ENCODE measurements around the gene CHRNB2.

Gene CHRNB2

DNA sequence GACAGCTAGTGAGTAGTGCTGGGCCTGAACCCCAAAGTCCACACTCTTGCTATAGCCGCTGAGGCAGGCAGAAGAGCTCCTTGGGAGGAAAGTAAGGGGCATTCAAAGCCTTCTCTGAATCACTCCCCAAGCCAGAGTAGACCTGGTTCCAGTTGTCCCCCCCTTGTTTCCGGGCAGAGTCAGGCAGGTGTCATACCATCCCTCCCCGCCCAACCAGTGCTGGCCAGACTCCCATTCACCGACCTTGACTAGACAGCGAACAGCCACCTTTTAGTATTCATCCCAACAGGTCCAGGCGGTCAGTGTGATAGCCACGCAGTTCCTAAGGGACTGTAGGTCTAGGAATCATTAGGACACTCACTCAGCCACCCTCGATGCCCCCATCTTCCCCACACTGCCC, 11.8 kb downstream of the CHRNB2 start:
- DNase-seq (ENCODE audit: low spot score), result no peak

DNA sequence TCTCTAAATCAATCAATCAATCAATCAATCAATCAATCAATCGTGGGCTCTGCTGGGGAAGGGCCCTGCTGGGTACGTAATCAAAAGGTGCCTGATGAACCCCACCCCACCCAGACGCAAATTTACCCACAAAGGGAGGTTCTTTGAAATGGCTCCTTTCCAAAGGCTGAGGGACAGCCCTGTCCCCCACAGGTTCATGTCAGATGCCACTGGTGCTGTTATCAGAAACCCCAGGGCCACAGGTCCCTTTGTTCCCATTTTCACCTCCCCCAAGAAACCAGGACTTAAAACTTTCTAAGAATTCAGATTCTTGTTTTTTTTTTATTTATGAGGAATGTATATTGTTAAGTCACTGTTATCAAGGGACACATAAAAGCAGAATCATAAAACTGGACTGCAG, 14.2 kb downstream of the CHRNB2 start:
- no peak for DNase-seq (ENCODE audit: low spot score)

GRCh38 chr1:154582885-154583284, 15.3 kb downstream of the CHRNB2 start:
- DNase-seq (ENCODE audit: low spot score), result no peak

DNA sequence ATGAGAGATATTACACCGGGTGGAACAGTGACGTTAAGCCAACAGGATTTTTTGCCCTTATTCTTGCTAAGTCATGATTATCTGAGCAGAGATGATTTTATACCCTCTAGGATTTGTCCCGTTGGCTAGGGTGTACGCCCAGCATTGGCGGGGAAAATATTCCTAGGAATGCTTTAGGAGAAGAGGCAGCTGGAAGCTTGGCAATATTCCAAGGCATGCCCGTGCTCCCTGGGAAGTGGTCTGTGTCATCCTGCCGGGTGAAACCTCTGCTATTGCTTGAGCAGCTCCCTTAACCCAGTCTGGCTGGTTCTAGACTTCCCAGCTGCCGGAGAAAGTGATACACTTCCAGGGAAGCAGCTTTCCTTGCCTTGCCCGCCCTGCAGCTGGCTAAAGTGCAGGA, 16.2 kb downstream of the CHRNB2 start:
- DNase-seq (ENCODE audit: low spot score), result no peak

DNA sequence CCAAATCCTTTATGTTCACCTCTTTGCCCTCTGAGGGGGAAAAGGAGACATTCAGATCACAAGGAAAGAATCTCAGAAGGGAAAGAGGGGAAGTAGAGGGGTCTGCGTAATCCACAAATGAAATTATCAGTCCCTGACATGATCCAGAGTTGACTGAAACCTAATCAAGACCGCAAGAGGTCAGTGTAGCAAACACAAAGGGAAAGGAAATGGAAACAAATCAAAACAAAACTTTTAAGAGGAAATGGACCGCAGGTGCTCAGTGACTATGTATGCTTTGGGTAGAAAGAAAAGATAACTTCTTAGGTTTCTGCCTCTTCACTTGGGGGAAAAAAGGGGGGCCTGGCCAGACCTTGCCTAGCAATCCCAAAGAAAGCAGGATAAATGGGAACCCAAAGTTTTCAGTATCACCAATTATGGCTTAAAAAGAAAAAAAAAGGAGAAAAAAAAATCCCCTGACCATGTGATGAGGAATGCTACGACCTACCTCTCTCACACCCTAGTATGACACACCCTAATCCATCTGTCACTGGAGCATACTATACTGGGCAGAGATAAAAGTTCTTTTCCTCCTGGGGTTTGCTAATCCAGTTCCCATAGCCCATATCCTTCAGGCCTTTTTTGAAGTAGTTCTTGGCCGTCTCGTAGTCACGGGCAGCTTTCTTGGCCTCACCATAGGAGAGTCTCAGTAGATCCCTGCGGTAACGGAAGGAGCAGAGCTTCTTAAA, 16.9 kb downstream of the CHRNB2 start:
- no peak for DNase-seq (ENCODE audit: low spot score)

DNA sequence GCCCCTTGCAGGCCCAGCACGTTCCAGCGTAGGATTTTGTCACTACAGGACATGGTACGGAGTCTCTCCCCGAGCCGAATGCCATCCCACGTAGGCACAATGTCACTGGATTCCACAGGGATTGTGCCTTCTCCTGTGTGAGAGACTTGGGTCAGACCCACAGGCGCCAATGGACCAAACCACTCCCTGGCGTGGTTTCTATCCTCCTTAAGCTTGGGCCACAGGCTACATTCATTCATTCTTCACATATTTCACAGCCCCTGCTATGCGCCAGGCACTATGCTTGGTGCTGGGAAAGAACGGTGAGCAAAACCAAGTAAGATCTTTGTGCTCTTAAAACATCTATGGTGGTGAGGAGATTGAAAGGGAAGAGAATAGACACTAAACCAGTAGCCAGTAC, 18.7 kb downstream of the CHRNB2 start:
- DNase-seq (ENCODE audit: low spot score), result no peak

GRCh38 chr1:154586641-154587040, 19.1 kb downstream of the CHRNB2 start:
- no peak for DNase-seq (ENCODE audit: low spot score)

GRCh38 chr1:154589780-154590179, 22.2 kb downstream of the CHRNB2 start:
- no peak for DNase-seq (ENCODE audit: low spot score)

- DNase-seq (ENCODE audit: low spot score), result no peak
Measured at GRCh38 chr1:154590756-154591155, 23.2 kb downstream of the CHRNB2 start.

GRCh38 chr1:154591206-154591605, 23.6 kb downstream of the CHRNB2 start:
- DNase-seq (ENCODE audit: low spot score), result no peak

DNA sequence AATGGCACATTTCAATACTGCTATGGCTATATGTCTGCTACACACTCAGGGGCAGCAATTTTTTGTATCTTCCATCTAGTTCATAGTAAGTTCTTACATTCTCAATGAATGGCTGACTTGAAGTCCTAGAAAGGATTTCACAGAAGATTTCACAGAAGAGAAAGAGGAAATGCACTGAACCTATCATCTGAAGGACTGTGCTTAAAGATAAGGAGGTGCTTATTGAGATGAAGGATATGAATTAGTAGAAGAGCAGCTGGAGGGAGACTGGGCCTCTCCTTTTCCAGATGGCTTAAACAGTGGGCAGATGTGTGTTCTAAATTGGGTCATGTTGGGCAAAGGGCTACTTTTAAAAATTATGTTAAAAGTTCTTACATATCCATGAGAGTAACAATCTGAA, 25.8 kb downstream of the CHRNB2 start:
- no peak for DNase-seq (ENCODE audit: low spot score)

DNA sequence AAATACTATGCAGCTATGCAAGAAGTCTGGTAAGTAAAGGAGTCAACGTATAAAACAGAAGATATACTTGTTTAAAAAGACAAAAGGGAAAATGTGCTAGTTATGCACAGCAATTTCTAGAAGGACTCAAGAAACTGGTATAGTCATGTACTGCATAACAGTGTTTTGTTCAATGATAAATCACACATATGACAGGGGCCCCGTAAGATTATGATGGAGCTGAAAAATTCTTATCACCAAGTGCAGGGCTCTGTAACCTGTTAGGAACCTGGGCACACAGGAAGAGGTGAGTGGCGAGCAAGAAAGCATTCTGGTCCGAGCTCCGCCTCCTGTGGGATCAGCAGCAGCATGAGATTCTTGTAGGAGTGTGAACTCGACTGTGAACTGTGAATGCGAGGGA, 27.2 kb downstream of the CHRNB2 start:
- DNase-seq (ENCODE audit: low spot score), result no peak

GRCh38 chr1:154595621-154596020, 28.0 kb downstream of the CHRNB2 start:
- DNase-seq (ENCODE audit: low spot score), result no peak

- DNase-seq (ENCODE audit: low spot score), result no peak
Measured at GRCh38 chr1:154598871-154599635, 31.5 kb downstream of the CHRNB2 start.

- no peak for DNase-seq (ENCODE audit: low spot score)
Measured at GRCh38 chr1:154599658-154600057, 32.1 kb downstream of the CHRNB2 start.

DNA sequence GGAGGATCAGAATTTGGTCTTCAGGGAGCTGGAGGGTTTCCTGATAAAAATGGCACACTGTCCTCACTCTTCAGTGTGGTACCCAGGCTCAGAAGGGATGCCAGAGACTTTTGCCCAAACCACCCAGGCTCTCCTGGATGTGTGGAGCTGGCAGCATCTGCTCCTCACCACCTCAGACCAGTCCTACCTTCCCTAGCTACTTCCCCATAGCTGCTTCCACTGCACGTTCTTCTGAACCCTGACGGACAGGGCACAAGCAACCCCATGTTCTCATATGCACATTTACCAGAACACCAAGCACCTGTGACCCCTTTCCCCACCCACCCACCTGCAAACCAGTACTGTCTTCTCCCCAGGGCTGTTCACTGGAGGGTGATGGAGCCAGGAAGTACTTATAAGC, 35.7 kb downstream of the CHRNB2 start:
- no peak for DNase-seq (ENCODE audit: low spot score)

- DNase-seq (ENCODE audit: low spot score), result no peak
Measured at GRCh38 chr1:154605534-154605933, 38.0 kb downstream of the CHRNB2 start.

GRCh38 chr1:154607106-154607608, 39.6 kb downstream of the CHRNB2 start:
- peak; percentile 24 for DNase-seq (ENCODE audit: low spot score)

DNA sequence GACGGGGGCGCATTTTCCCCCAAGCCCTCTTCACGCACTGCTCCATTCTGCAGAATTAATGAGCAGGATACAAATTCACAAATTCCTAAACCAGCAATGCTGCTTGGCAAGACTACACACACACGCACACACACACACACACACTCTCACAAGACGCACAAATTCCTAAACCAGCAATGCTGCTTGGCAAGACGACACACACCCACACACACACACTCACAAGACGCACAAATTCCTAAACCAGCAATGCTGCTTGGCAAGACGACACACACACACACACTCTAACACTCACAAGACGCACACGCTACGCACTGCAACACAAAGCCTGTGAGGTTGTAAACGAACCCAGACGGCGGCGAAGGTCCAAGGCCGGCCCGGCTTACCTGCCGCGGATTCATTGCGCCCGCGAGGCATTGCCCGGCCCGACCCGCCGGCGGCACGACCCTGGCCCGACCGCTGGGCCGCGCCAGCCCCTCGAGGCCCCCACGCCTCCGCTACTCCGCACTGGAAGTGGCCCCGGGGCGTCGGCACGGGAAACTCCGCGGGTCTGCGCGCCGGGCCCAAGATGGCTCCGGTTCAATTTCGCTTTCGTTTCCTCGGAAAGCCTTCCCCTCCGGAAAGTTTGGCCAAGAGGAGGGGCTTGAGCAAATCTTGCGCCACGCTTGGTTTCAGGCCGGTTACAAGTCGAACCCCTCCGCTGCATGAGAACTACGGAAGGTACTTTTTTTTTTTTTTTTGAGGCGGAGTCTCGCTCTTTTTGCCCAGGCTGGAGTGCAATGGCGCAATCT, 40.2 kb downstream of the CHRNB2 start, which contains the start of gene ADAR:
TSS of gene ADAR (minus strand) at position 578 of the 788 bp plus-strand sequence. CDS start at position 398, 180 bp downstream.
- peak; percentile 87 for DNase-seq (ENCODE audit: low spot score)

DNA sequence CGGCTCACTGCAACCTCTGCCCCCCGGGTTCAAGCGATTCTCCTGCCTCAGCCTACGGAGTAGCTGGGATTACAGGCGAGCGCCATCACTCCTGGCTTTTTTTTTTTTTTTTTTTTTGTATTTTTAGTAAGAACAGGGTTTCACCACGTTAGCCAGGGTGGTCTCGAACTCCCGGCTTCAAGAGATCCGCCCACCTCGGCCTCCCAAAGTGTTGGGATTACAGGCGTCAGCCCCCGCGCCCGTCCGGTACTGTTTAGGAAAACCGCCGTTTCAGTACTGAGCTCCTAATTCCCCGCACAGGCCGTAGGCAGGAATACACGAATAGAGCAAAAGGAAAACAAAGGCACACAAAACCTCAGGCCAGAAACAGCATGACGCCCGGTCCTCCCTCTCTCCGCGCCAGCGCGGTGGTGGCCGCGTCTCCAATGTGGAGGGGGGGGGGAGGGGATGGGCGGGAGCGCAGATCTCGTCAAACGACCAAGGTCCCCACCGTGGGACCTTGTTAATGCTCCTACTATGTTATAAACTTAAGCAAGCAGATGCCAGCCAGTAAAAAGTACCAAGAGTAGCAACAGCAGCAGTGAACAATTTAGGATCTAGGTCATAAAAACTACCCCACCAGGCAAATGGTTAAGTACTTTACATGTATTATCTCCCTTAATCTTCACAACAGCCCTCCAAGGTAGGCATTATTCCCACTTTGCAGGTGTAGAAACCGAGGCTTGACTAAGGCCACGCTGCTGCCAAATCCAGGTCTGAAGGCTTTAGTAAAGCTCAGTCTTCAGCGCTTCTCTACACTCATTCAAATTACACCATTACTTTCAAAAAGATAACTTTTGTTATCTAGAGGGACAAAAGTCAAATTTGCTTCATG, 41.1 kb downstream of the CHRNB2 start:
- peak; percentile 15 for DNase-seq (ENCODE audit: low spot score)

All from hematopoietic multipotent progenitor cell treated with erythropoietin and hydrocortisone succinate and interleukin-3 and kit ligand, for 15 days (in vitro differentiated cells).